AG09319 (cell line): ENCODE results near the gene RASAL2.

Experiments used
- DNase-seq: peaks from one replicate; pipeline ENCODE4 v3.0.0-alpha.2; 2010; ENCODE audit warnings: low read depth; ENCODE audit errors: extremely low read depth
- TF ChIP-seq, protein P1 (sequence below): IDR thresholded peaks from 2 replicates; pipeline ENCODE4 v1.5.1; 2011; ENCODE audit warnings: low read depth, mild to moderate bottlenecking, inconsistent platforms, low read length, moderate library complexity

Gene RASAL2

DNA sequence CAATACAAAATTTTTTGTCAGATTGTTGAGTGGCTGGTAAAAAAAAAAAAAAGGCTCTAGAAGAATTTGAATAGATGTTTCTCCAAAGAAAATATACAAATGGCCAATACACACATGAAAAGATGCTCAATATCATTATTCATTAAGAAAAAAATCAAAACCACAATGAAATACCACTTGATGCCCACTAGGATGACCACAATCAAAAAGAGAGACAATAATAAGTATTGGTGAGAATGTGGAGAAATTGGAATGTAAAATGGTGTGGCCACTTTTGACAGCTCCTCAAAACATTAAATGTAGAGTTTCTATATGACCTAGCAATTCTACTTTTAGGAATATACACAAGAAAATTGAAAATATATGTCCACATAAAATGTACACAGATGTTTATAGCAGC is 302.9 kb downstream of the RASAL2 start:
- TF ChIP-seq, protein P1, sequence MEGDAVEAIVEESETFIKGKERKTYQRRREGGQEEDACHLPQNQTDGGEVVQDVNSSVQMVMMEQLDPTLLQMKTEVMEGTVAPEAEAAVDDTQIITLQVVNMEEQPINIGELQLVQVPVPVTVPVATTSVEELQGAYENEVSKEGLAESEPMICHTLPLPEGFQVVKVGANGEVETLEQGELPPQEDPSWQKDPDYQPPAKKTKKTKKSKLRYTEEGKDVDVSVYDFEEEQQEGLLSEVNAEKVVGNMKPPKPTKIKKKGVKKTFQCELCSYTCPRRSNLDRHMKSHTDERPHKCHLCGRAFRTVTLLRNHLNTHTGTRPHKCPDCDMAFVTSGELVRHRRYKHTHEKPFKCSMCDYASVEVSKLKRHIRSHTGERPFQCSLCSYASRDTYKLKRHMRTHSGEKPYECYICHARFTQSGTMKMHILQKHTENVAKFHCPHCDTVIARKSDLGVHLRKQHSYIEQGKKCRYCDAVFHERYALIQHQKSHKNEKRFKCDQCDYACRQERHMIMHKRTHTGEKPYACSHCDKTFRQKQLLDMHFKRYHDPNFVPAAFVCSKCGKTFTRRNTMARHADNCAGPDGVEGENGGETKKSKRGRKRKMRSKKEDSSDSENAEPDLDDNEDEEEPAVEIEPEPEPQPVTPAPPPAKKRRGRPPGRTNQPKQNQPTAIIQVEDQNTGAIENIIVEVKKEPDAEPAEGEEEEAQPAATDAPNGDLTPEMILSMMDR: no peak
- no peak for DNase-seq

DNA sequence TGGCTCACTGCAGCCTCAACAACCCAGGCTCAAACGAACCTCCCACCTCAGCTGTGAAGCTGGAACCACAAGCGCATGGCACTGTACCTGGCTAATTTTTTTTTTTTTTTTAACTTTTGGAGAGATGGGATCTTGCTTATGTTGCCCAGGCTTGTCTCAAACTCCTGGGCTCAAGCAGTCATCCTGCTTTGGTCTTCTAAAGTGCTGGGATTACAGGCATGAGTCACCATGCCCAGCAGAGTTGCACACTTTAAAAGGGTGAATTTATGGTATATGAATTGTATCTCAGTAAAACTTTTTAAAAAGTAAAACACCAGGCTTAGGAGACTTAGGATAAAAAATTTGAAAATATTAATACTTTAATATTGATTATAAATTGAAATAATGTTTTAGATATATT is 303.8 kb downstream of the RASAL2 start:
- no peak for DNase-seq
- TF ChIP-seq, protein P1: no peak

DNA sequence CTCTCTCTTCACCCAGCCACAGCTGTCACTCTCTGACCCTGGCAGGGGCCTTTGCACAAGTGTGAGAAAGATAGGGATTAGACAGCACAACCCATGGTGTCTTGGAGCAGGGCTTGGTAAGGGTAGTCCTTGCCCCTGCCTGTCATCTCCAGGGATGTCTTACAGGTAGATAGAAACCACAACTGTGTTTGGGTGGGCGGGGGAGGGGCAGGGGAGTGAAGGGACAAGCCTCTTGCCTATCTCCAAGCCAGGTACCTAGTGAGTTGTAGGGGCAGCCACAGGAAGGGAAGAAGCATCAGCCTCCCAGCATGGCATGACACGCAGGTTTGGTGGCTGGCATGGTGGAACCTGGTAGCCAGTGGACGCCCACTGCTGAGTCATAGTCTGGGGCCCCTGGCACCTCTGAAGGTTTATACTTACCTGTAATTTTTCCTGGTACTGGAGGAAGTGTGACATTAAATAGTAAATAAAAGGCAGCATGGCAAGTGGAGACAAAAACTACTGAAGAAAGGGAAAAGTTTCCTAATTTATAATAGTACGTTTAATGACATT is 305.3 kb downstream of the RASAL2 start:
- TF ChIP-seq, protein P1: no peak
- DNase-seq: no peak

DNA sequence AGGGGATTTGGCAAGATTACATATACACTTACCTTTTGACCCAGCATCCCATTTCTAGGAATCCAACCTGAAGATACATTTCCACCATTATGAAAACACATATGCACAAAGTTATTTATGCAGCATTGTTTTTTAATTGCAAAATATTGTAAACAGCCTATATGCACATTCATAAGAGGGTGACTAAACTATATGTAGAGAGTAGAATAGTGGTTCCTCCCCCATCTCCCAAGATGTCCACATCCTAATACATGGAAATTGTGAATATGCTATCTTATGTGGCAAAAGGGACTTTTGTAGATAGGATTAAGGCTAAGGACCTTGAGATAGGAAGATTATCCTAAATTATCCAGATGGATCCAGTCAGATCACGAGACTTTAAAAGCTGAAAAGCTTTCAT is 311.2 kb downstream of the RASAL2 start:
- no peak for DNase-seq
- TF ChIP-seq, protein P1: no peak

DNA sequence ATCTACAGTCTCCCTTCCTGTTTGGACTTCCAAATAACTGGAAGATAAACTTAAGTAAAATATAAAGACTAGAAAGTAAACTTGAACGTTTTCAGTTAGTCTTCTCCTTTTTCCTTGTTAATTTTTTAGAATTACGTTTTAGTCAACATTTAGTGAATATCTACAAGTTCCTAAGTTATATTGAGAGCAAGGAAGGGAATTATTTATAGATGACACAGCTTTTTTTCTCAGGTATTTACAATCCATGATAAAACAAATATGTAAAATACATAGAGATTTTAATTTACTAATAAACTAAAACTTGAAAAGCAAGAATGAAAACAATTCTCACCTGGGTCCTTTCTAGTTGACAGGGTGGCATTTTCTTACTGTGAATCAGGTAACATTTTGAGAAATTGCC is 313.3 kb downstream of the RASAL2 start:
- DNase-seq: no peak
- TF ChIP-seq, protein P1: no peak

DNA sequence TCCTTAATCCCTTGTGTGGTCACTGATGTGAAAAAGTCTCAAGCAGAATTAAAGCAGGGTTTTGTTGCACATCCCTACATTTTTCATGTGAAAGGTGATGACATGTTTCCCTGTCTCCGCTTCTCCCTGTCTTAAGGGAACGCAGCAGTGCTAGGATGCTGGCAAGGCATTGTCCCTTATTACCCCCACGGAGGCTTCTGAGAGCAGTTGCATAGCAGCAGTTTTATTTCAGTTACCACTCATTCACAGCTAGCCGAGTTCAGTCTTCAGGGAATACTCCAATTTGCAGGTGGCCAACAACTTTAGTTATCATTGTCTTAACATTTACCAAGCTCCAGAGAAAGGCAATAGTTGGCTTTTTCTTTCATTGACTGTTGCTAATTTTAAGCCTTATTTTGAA is 313.8 kb downstream of the RASAL2 start:
- DNase-seq: no peak
- TF ChIP-seq, protein P1: no peak

DNA sequence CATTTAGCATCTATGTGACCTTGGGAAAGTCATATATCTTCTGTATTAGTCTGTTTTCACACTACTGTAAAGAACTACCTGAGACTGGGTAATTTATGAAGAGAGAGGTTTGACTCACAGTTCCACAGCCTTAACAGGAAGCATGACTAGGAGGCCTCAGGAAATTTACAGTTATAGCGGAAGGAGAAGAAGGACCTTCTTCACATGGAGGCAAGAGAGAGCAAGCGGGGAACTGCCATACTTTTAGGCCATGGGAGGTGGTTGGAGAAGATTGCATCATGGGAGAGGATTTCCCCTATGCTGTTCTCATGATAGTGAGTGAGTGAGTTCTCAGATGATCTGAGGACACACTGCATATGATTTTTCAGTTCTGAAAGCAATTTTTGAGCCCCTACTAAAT is 315.0 kb downstream of the RASAL2 start:
- DNase-seq: no peak
- TF ChIP-seq, protein P1: no peak
